LNCAP (cell line): ENCODE data around the gene CCNJL.

ENCODE experiments used
- TF ChIP-seq, protein P1 (sequence below): fragments of 450-650 bp; IDR thresholded peaks from 2 replicates; pipeline ENCODE4 v1.5.1; 2017; ENCODE audit warnings: mild to moderate bottlenecking

The CCNJL gene

DNA sequence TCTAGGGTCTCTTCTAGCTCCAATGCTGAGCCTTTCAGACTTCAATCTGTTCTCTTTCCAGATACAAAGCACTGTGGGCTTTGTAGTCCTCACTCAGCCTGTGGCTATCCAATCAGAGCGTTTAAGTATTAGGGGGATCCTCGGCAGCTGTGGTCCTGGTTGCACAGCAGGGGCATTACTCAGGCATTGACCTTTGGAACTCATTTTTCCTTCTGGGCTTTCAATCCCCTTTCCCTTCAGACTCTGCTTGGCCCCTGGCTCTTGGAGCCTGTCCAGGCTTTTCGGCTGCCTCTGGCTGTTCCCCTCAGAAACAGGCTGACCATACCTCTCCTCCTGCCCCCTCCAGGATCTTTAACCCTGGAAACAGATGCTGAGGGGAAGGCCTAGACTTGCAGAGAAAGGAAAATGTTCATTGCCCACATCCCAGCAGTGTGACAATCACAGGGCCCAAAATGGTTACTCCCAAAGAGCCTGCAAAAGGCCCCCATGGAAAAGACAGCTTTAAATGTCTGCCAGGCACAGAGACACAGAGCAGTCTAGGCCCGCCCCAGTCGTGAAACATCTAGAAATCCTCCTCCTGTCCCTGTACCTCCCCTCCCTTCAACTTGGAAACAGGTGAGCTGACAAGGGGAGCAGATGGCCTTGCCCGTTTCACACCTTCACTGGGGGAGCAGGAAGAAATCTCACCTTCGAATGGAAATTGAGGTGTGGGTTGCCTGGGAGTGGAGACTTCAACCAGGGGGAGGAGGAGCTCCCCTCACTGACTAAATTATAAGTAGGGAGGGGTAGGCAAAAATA is 44.4 kb upstream of the CCNJL start:
- TF ChIP-seq, protein P1, sequence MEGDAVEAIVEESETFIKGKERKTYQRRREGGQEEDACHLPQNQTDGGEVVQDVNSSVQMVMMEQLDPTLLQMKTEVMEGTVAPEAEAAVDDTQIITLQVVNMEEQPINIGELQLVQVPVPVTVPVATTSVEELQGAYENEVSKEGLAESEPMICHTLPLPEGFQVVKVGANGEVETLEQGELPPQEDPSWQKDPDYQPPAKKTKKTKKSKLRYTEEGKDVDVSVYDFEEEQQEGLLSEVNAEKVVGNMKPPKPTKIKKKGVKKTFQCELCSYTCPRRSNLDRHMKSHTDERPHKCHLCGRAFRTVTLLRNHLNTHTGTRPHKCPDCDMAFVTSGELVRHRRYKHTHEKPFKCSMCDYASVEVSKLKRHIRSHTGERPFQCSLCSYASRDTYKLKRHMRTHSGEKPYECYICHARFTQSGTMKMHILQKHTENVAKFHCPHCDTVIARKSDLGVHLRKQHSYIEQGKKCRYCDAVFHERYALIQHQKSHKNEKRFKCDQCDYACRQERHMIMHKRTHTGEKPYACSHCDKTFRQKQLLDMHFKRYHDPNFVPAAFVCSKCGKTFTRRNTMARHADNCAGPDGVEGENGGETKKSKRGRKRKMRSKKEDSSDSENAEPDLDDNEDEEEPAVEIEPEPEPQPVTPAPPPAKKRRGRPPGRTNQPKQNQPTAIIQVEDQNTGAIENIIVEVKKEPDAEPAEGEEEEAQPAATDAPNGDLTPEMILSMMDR = no peak

DNA sequence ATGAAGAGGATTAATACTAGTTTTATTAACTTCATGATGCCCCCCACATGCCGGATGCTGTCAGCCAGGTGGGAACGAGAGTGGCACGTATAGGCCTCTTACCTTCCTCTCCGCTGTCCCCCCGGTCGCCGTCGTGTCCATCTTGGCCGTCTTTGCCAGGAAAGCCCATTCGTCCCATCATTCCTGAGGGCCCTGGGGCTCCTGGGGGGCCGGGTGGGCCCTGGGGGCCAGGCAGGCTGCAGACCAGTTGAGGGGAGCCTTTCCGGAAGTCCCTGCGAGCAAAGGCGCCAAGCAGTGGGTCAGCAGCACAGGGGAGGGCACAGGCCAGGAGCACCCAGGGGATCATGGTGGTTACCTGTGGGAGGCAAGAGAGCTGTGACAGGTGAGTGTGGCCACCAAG is 42.3 kb upstream of the CCNJL start:
- TF ChIP-seq, protein P1 = no peak

DNA sequence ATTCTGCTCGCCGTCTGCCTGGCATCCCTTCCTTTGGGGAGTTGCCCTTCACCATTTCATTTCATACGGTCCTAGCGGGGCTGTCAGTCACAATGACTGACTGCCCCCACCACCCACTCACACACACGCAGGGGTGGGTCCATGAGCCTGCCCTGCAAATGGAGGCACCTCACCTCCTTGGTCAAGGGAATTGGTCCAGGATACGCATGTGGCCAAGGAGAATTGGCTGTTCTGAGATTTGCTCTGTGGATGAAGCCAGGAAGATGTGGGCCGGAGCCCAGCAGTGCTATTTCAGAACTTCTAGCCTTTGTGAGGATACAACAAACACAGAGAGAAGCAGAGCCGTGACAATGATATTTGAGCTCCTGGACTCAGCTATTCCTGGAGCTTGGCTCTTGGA is 41.0 kb upstream of the CCNJL start:
- TF ChIP-seq, protein P1 = no peak

DNA sequence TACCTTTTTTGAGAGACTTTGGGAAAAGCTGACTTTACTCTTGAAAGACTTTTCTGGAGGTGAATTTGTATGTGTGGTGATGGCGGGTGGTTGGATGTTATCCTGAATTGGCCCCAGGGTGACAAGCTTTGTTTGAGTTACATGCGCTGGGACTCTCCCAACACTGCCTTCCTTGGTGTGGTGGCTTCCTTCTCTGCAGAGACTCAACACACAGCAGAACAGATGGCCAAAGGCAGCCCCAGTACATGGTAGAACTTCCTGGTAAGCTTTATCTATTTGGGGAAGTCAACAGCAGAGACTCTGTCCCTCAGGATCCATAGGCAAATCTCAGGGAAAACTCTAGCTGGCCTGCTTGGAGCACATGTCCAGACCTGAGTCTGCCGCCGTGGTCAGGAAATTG is 39.9 kb upstream of the CCNJL start:
- TF ChIP-seq, protein P1 = no peak

DNA sequence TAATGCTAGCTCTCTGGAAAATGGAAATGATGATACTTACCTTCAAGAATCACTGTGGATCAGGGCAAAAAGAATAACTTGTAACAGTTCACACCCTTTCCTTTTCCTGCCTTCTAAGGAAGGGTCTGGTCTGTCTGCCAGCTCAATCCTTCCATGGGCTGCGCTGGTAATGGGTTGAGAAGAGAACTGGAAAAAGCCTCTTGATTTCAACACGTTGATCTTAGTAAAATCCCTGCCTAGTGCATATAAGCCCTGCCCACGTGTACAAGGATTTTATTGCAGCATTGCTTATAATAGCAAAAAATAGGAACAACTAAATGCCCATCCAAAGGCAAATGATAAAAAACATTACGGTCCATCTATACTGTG is 37.6 kb upstream of the CCNJL start:
- TF ChIP-seq, protein P1 = no peak

DNA sequence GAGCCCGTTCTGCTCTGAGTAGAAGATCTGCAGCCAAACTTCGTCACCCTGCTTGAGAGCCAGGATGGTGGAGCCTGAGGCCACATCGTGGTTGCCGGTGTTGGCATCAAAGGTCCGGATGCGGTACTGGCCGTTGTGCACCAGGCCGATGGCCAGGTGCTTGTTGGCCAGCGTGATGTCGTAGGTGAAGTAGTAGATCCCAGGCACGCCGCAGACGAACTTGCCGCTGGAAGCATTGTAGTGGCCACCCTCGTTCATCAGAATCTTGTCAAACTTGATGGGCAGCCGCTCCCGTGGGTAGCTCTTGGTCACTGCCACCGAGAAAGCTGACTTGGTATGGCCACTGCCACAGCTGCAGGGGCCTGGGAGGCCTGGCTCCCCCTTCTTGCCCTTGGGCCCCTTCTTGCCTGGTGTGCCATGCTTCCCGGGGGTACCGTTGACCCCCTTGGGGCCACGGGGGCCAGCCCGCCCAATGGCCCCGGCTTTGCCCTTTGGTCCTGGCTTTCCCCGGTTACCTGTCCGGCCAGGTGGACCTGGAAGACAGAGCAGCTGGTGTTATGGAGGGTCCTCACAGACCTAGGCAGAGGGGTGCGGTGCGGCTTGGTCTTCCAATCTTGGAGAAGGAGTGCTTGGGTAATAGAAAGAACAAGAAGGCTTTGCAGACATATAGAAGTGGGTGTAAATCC is 37.0 kb upstream of the CCNJL start:
- TF ChIP-seq, protein P1 = no peak

DNA sequence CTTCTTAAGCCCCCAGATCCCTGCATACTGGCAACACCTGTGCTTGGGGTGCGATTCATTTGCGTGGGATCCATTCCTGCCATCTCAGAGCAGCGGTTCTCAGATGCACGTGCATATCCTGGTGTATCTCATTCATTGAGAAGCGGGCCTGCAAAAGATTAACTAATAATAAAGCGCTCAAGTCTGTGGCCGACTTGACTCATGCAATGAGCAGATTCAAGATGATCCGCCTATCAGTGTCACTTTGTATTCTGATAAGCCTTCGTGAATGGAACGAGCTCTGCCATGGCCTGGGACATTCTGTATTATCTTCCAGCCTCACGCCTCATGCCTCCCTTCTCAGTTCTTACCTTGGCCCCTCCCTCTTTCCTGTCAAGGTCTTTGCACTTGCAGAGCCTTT is 35.7 kb upstream of the CCNJL start:
- TF ChIP-seq, protein P1 = no peak
